GM20000 (cell line): ENCODE results near the gene KCNJ11.

Source experiments
- DNase-seq: peaks from one replicate; pipeline ENCODE4 v3.0.0; 2012; ENCODE audit warnings: low spot score
- CTCF ChIP-seq: IDR thresholded peaks from 2 replicates; pipeline ENCODE4 v1.5.1; 2012; ENCODE audit warnings: mild to moderate bottlenecking, control low read depth; ENCODE audit errors: extremely low read depth, missing control alignments

The KCNJ11 gene

GRCh38 chr11:17395978-17396377 lies 7.5 kb upstream of the KCNJ11 start:
- no peak for DNase-seq
- no peak for TF ChIP-seq CTCF

- TF ChIP-seq CTCF, result no peak
- no peak for DNase-seq
Observed at GRCh38 chr11:17395554-17395961, 7.1 kb upstream of the KCNJ11 start.

- no peak for DNase-seq
- TF ChIP-seq CTCF, result no peak
Observed at GRCh38 chr11:17394743-17395390, 6.4 kb upstream of the KCNJ11 start.

GRCh38 chr11:17393472-17393871 lies 5.0 kb upstream of the KCNJ11 start:
- DNase-seq, result no peak
- no peak for TF ChIP-seq CTCF

GRCh38 chr11:17392872-17393271 lies 4.4 kb upstream of the KCNJ11 start:
- no peak for DNase-seq
- TF ChIP-seq CTCF, result no peak

- DNase-seq, result no peak
Observed at GRCh38 chr11:17391493-17392355, 3.3 kb upstream of the KCNJ11 start.

More at GRCh38 chr11:17391493-17392355, 3.3 kb upstream of the KCNJ11 start:
- TF ChIP-seq CTCF, result no peak
